Ascending aorta (tissue), 2 donors: Measurements from ENCODE around the gene FAXC. TPM values are rescaled to one million over a fixed set of nuclear protein-coding genes. Genes with fewer than 3 reads are reported as not detected.
"Not testable (repeated sequence)": the region's sequence is repeated elsewhere in the genome, so short reads cannot be mapped to it uniquely, and the experiment has no call there.

Source experiments
- DNase-seq, 2 donors: peaks; one replicate each; pipeline ENCODE4 v3.0.0-alpha.2; 2019; ENCODE audit warnings: low spot score in 2 of 2
- H3K27ac ChIP-seq, 2 donors: fragments of 200-600 bp; sonication (generic); one replicate each; pipeline ENCODE4 v1.5.1; 2016 to 2017; ENCODE audit warnings: mild to moderate bottlenecking in 1 of 2
- H3K27me3 ChIP-seq: fragments of 200-600 bp; sonication (generic); one replicate; pipeline ENCODE4 v1.5.1; 2017
- H3K36me3 ChIP-seq, 2 donors: fragments of 200-600 bp; sonication (generic); one replicate each; pipeline ENCODE4 v1.5.1; 2016
- H3K4me1 ChIP-seq, 2 donors: fragments of 200-600 bp; sonication (generic); one replicate each; pipeline ENCODE4 v1.5.1; 2016 to 2017; ENCODE audit warnings: mild to moderate bottlenecking in 1 of 2
- H3K4me3 ChIP-seq, 2 donors: fragments of 200-600 bp; sonication (generic); one replicate each; pipeline ENCODE4 v1.5.1; 2016 to 2017; ENCODE audit warnings: mild to moderate bottlenecking in 1 of 2
- H3K9me3 ChIP-seq, 2 donors: fragments of 200-600 bp; sonication (generic); one replicate each; pipeline ENCODE4 v1.5.1; 2016
- CTCF ChIP-seq, 3 experiments: fragments of 200-600 bp in 2 of 3; fragments of 450-650 bp in 1 of 3; sonication (generic) in 2 of 3; IDR thresholded peaks; one replicate each; pipeline ENCODE4 v1.5.1; 2016 to 2019; ENCODE audit warnings: antibody characterized with exemption in 3 of 3, mild to moderate bottlenecking in 1 of 3, moderate library complexity in 1 of 3
- intact Hi-C: fragments of 100-400 bp; cut with DNase I; formaldehyde crosslinking; loops from one replicate; pipeline ENCODE4 v1.15.1; 2023
- total RNA-seq: library from RNA; depleted of rRNA; stranded (reverse); fragments of >200 nt; gene quantifications from one replicate; pipeline ENCODE4 v1.1.0, GENCODE V29; 2016

Gene FAXC
- total RNA-seq, 1 donor from 2014 or later = not detected

- TF ChIP-seq CTCF (IDR thresholded peaks at IDR 0.05) = no peak
- no peak for DNase-seq
- intact Hi-C loops = no loop called here
- H3K9me3 ChIP-seq = no peaks in the 10 kb centered on the region
- no peaks in the 10 kb centered on the region for H3K4me1 ChIP-seq
- H3K27ac ChIP-seq = no peak overlapping the region
- H3K4me3 ChIP-seq = no peak overlapping the region
- no peaks in the 10 kb centered on the region for H3K27me3 ChIP-seq
- no peaks in the 10 kb centered on the region for H3K36me3 ChIP-seq
Measured at GRCh38 chr6:99285881-99286280, 63.6 kb downstream of the FAXC start.

GRCh38 chr6:99282479-99283062 is 66.9 kb downstream of the FAXC start:
- no peaks in the 10 kb centered on the region for H3K9me3 ChIP-seq
- no peak overlapping the region for H3K4me3 ChIP-seq
- no peaks in the 10 kb centered on the region for H3K27me3 ChIP-seq
- intact Hi-C loops = no loop called here
- no peak overlapping the region for H3K27ac ChIP-seq
- no peaks in the 10 kb centered on the region for H3K4me1 ChIP-seq
- TF ChIP-seq CTCF (IDR thresholded peaks at IDR 0.05) = peak in 1 of 3 experiments; percentile 17
- H3K36me3 ChIP-seq = peaks cover 0 to 3% of the 10 kb centered on the region in 2 donors
- no peak for DNase-seq

GRCh38 chr6:99276747-99277146 is 72.7 kb downstream of the FAXC start:
- no peak for DNase-seq
- H3K9me3 ChIP-seq = no peaks in the 10 kb centered on the region
- no peak overlapping the region for H3K27ac ChIP-seq
- intact Hi-C loops = no loop called here
- TF ChIP-seq CTCF (IDR thresholded peaks at IDR 0.05) = no peak
- no peaks in the 10 kb centered on the region for H3K27me3 ChIP-seq
- no peak overlapping the region for H3K4me3 ChIP-seq
- H3K36me3 ChIP-seq = peaks cover 0 to 3% of the 10 kb centered on the region in 2 donors
- H3K4me1 ChIP-seq = no peaks in the 10 kb centered on the region

- no peak overlapping the region for H3K4me3 ChIP-seq
- DNase-seq = no peak
- H3K27ac ChIP-seq = no peak overlapping the region
- no peak for TF ChIP-seq CTCF (IDR thresholded peaks at IDR 0.05)
- H3K9me3 ChIP-seq = no peaks in the 10 kb centered on the region
- H3K36me3 ChIP-seq = no peaks in the 10 kb centered on the region
- intact Hi-C loops = no loop called here
- no peaks in the 10 kb centered on the region for H3K27me3 ChIP-seq
- no peaks in the 10 kb centered on the region for H3K4me1 ChIP-seq
Measured at GRCh38 chr6:99270826-99271225, 78.6 kb downstream of the FAXC start.

GRCh38 chr6:99270030-99270429 is 79.4 kb downstream of the FAXC start:
- intact Hi-C loops = no loop called here
- H3K36me3 ChIP-seq = no peaks in the 10 kb centered on the region
- no peaks in the 10 kb centered on the region for H3K9me3 ChIP-seq
- no peak for DNase-seq
- H3K4me3 ChIP-seq = no peak overlapping the region
- H3K4me1 ChIP-seq = no peaks in the 10 kb centered on the region
- no peak for TF ChIP-seq CTCF (IDR thresholded peaks at IDR 0.05)
- H3K27ac ChIP-seq = no peak overlapping the region
- no peaks in the 10 kb centered on the region for H3K27me3 ChIP-seq

- H3K36me3 ChIP-seq = no peaks in the 10 kb centered on the region
- no peak for TF ChIP-seq CTCF (IDR thresholded peaks at IDR 0.05)
- no peak overlapping the region for H3K27ac ChIP-seq
- DNase-seq = no peak
- no peaks in the 10 kb centered on the region for H3K9me3 ChIP-seq
- H3K4me3 ChIP-seq = no peak overlapping the region
- intact Hi-C loops = no loop called here
- H3K27me3 ChIP-seq = no peaks in the 10 kb centered on the region
- H3K4me1 ChIP-seq = no peaks in the 10 kb centered on the region
Measured at GRCh38 chr6:99269207-99269606, 80.3 kb downstream of the FAXC start.

GRCh38 chr6:99266996-99267395 is 82.5 kb downstream of the FAXC start:
- H3K9me3 ChIP-seq, H3K27me3 ChIP-seq, H3K36me3 ChIP-seq, H3K27ac ChIP-seq, H3K4me1 ChIP-seq, DNase-seq, H3K4me3 ChIP-seq, intact Hi-C loops: not testable (repeated sequence)

- DNase-seq, H3K27me3 ChIP-seq, H3K9me3 ChIP-seq, intact Hi-C loops, H3K4me1 ChIP-seq, H3K36me3 ChIP-seq, H3K27ac ChIP-seq, H3K4me3 ChIP-seq: not testable (repeated sequence)
Measured at GRCh38 chr6:99265447-99265846, 84.0 kb downstream of the FAXC start.
